Measurements from ENCODE around the gene UXS1. TPM values are rescaled to one million over a fixed set of nuclear protein-coding genes. Genes with fewer than 3 reads are reported as not detected.
A peak's percentile ranks its signal among the peaks of the same experiment; 100 is the strongest.

UXS1 gene
- total RNA-seq, 1 experiment from 2014 or later = 44.7 TPM

DNA sequence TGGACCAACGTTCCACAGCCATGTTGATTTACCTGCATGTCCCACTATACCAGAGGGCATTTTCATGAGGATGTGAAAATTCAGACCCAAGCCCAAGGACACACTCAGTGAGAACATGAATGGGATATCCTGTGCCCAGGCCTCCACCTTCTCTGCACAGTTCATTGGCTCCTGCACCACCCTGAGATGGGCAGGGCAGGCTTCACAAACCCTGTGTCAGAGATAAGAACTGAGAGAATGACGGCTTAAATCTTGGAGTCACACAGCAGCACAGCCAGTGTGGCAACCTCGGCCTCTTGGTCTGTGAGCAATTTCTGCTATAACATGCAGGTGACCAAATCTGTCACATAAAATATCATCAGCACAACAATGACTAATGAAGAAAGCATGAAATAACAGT, 71.9 kb downstream of the UXS1 start (continued):
- TF ChIP-seq, protein P1, sequence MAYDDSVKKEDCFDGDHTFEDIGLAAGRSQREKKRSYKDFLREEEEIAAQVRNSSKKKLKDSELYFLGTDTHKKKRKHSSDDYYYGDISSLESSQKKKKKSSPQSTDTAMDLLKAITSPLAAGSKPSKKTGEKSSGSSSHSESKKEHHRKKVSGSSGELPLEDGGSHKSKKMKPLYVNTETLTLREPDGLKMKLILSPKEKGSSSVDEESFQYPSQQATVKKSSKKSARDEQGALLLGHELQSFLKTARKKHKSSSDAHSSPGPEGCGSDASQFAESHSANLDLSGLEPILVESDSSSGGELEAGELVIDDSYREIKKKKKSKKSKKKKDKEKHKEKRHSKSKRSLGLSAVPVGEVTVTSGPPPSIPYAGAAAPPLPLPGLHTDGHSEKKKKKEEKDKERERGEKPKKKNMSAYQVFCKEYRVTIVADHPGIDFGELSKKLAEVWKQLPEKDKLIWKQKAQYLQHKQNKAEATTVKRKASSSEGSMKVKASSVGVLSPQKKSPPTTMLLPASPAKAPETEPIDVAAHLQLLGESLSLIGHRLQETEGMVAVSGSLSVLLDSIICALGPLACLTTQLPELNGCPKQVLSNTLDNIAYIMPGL (CRISPR knock-in tag; IDR thresholded peaks at IDR 0.05) = no peak
- TF ChIP-seq GRHL2 (CRISPR knock-in tag; IDR thresholded peaks at IDR 0.05; ENCODE audit: insufficient replicate concordance, severe bottlenecking) = no peak

DNA sequence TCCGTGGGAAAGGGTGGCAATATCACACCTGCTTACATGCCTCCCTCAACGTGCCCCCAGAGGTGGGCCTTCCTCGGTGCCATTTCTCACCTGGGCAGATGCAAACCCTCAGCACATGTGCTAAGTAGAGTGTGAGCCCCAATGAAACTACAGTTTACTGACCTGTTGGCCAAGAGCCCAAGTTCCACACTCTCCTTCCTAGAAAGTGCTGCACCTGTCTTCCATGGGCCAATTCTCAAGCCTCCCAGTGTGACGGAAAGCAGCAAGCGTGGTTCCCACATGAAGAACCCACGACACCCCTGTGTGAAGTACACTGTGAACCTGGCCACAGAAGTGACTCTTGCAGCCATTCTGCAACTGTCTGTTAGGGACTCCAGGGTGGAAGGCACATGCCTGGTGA, 73.7 kb downstream of the UXS1 start:
- ChIA-PET CTCF (no interaction called here), POLR2A (no interaction called here)
- Mint-ChIP-seq H3K4me1 (peaks cover 23% of the 10 kb centered on the region), H3K36me3 (peaks cover 28% of the 10 kb centered on the region), H3K27me3 (ENCODE audit: low read depth) (no peaks in the 10 kb centered on the region), H3K4me3 (no peak overlapping the region), H3K27ac (no peak overlapping the region), H3K9me3 (no peaks in the 10 kb centered on the region)
- ATAC-seq (no peak), DNase-seq (ENCODE audit: low spot score) (no peak)
- TF ChIP-seq ATF1 (CRISPR knock-in tag; IDR thresholded peaks at IDR 0.05) (no peak), FOXJ3 (CRISPR knock-in tag; IDR thresholded peaks at IDR 0.05; ENCODE audit: borderline replicate concordance) (no peak), EMX1 (CRISPR knock-in tag; IDR thresholded peaks at IDR 0.05) (no peak)
- TF ChIP-seq, protein P2, sequence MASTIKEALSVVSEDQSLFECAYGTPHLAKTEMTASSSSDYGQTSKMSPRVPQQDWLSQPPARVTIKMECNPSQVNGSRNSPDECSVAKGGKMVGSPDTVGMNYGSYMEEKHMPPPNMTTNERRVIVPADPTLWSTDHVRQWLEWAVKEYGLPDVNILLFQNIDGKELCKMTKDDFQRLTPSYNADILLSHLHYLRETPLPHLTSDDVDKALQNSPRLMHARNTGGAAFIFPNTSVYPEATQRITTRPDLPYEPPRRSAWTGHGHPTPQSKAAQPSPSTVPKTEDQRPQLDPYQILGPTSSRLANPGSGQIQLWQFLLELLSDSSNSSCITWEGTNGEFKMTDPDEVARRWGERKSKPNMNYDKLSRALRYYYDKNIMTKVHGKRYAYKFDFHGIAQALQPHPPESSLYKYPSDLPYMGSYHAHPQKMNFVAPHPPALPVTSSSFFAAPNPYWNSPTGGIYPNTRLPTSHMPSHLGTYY (CRISPR knock-in tag; IDR thresholded peaks at IDR 0.05) = no peak

DNA sequence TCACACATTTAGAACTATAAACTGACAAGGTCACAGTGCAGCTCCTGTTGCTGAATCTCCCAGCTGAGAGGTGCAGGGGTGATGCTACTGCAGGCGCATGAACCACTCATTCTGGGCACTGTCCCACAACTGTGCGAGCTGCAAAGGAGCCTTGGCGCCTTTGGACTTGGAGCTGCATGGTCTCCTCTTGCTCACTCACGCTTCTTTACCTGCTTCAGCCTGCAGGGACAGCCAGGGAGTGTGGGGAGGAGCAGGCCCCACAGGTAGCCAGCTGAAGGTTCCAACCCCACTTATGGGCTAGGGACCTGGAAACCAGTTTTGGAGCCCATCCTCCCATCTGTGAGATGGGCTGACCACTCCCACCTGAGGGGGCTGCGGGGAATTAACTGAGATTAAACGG, 75.0 kb downstream of the UXS1 start:
- CTCF ChIA-PET = no interaction called here
- peaks cover 20% of the 10 kb centered on the region; the same call in 1 of the 2 replicates for H3K36me3 Mint-ChIP-seq
- POLR2A ChIA-PET = no interaction called here
- ATAC-seq = peak; percentile 73
- H3K9me3 Mint-ChIP-seq = no peaks in the 10 kb centered on the region
- H3K27me3 Mint-ChIP-seq (ENCODE audit: low read depth) = no peaks in the 10 kb centered on the region; the same call in 1 of the 2 replicates
- no peak for TF ChIP-seq CREM (CRISPR knock-in tag; IDR thresholded peaks at IDR 0.05)
- TF ChIP-seq ESRRA (CRISPR knock-in tag; IDR thresholded peaks at IDR 0.05; ENCODE audit: borderline replicate concordance) = no peak
- TF ChIP-seq, protein P3, sequence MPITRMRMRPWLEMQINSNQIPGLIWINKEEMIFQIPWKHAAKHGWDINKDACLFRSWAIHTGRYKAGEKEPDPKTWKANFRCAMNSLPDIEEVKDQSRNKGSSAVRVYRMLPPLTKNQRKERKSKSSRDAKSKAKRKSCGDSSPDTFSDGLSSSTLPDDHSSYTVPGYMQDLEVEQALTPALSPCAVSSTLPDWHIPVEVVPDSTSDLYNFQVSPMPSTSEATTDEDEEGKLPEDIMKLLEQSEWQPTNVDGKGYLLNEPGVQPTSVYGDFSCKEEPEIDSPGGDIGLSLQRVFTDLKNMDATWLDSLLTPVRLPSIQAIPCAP (CRISPR knock-in tag; IDR thresholded peaks at IDR 0.05) = no peak
- TF ChIP-seq ZBTB21 (CRISPR knock-in tag; IDR thresholded peaks at IDR 0.05; ENCODE audit: borderline replicate concordance) = no peak
- no peak for TF ChIP-seq ELF4 (CRISPR knock-in tag; IDR thresholded peaks at IDR 0.05; ENCODE audit: low read depth)
- TF ChIP-seq ATF1 (CRISPR knock-in tag; IDR thresholded peaks at IDR 0.05) = no peak
- TF ChIP-seq GABPB1 (CRISPR knock-in tag; IDR thresholded peaks at IDR 0.05) = no peak
- no peak overlapping the region for H3K4me3 Mint-ChIP-seq
- no peak for DNase-seq (ENCODE audit: low spot score)
- peaks cover 23% of the 10 kb centered on the region for H3K4me1 Mint-ChIP-seq
- H3K27ac Mint-ChIP-seq = peak overlapping the region; percentile 54

DNA sequence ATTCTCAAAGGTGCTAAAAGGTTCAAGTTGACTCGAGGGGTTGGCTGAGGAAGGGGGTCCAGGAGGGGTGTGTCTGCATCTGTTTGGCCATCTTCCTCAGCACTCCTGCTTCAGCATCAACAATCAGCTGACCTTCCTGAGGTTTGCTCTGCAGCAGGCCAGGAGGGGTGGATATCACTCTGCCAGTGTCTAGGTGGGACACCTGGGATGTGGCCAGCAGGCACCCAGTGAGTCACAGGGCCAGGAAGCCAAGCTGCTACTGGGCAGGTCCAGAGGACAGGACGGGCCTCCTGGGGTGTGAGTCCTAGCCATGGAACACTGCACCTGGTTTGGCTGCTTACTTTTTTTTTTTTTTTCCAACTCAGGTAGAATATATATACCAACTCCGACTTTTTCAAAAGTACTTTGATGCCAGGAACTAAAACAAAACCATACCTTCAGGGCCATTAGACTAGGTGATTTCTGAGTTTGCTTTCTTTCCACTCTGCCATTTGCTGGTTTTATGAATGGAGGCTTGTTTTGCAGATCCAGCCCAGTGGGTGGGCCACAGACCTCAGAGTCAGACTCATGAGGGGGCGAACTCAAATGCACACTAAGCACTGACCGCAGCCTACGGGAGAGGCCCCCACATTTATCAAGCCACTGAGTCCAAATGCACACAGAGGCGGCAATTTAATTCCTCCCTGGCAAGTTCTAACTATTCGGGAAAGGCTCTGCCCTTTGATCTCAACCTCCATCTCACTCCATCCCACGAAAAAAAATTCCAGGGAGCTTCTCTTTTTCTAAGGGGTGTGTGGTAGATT, 76.0 kb downstream of the UXS1 start:
- Mint-ChIP-seq H3K36me3 (peaks cover 17% of the 10 kb centered on the region; the same call in 1 of the 2 replicates), H3K27ac (no peak overlapping the region), H3K4me3 (no peak overlapping the region), H3K9me3 (no peaks in the 10 kb centered on the region), H3K27me3 (ENCODE audit: low read depth) (no peaks in the 10 kb centered on the region; the same call in 1 of the 2 replicates), H3K4me1 (peaks cover 23% of the 10 kb centered on the region)
- ChIA-PET POLR2A (no interaction called here), CTCF (interaction anchor here (2.0 kb wide), 1 partner anchor 13 kb away, joined by 7 read pairs; no protein-coding TSS in a partner anchor)
- DNase-seq (ENCODE audit: low spot score) (no peak), ATAC-seq (0 out of 2 replicates have a peak, but pooled peaks have one; percentile 17)
- TF ChIP-seq MYBL2 (CRISPR knock-in tag; IDR thresholded peaks at IDR 0.05) = no peak
- peak; percentile 48; the same call in 1 of the 2 replicates for TF ChIP-seq ZNF423 (CRISPR knock-in tag; IDR thresholded peaks at IDR 0.05)
- TF ChIP-seq ZNF317 (CRISPR knock-in tag; IDR thresholded peaks at IDR 0.05; ENCODE audit: borderline replicate concordance, low read depth) = peak; percentile 62; the same call in 1 of the 2 replicates
- TF ChIP-seq, protein P4, sequence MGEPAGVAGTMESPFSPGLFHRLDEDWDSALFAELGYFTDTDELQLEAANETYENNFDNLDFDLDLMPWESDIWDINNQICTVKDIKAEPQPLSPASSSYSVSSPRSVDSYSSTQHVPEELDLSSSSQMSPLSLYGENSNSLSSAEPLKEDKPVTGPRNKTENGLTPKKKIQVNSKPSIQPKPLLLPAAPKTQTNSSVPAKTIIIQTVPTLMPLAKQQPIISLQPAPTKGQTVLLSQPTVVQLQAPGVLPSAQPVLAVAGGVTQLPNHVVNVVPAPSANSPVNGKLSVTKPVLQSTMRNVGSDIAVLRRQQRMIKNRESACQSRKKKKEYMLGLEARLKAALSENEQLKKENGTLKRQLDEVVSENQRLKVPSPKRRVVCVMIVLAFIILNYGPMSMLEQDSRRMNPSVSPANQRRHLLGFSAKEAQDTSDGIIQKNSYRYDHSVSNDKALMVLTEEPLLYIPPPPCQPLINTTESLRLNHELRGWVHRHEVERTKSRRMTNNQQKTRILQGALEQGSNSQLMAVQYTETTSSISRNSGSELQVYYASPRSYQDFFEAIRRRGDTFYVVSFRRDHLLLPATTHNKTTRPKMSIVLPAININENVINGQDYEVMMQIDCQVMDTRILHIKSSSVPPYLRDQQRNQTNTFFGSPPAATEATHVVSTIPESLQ (CRISPR knock-in tag; IDR thresholded peaks at IDR 0.05) = no peak

Data from WTC11 (cell line).